Osteocyte (in vitro differentiated cells): ENCODE measurements around the gene CDKN2B. TPM values are rescaled to one million over a fixed set of nuclear protein-coding genes. Genes with fewer than 3 reads are reported as not detected.

Experiments used
- DNase-seq: peaks from one replicate; pipeline ENCODE4 v3.0.0; 2021; ENCODE audit warnings: mixed read lengths; ENCODE audit not compliant: unreplicated experiment; ENCODE audit errors: extremely low spot score
- H3K27ac Mint-ChIP-seq: one replicate; pipeline ENCODE4 v1.8.0; 2021; ENCODE audit warnings: mild to moderate bottlenecking, mixed read lengths; ENCODE audit not compliant: unreplicated experiment
- H3K27me3 Mint-ChIP-seq: one replicate; pipeline ENCODE4 v1.8.0; 2021; ENCODE audit warnings: mixed read lengths; ENCODE audit not compliant: unreplicated experiment
- H3K36me3 Mint-ChIP-seq: one replicate; pipeline ENCODE4 v1.8.0; 2021; ENCODE audit warnings: mixed read lengths; ENCODE audit not compliant: unreplicated experiment
- H3K4me1 Mint-ChIP-seq: one replicate; pipeline ENCODE4 v1.8.0; 2021; ENCODE audit warnings: mixed read lengths; ENCODE audit not compliant: unreplicated experiment
- H3K4me3 Mint-ChIP-seq: one replicate; pipeline ENCODE4 v1.8.0; 2021; ENCODE audit warnings: mild to moderate bottlenecking, moderate library complexity, mixed read lengths; ENCODE audit not compliant: unreplicated experiment
- H3K9me3 Mint-ChIP-seq: one replicate; pipeline ENCODE4 v1.8.0; 2021; ENCODE audit warnings: mixed read lengths; ENCODE audit not compliant: unreplicated experiment
- CTCF ChIP-seq: fragments of 200-600 bp; sonication (generic); IDR thresholded peaks from 2 replicates; pipeline ENCODE4 v1.5.0; 2021; ENCODE audit warnings: antibody characterized with exemption, mild to moderate bottlenecking, moderate library complexity
- total RNA-seq: library from RNA; stranded (reverse); gene quantifications from 2 replicates; pipeline ENCODE4 v1.2.1, GENCODE V29; 2021

CDKN2B gene
- total RNA-seq, 1 donor from 2014 or later: 22.9 TPM

GRCh38 chr9:21993893-21994555 is 15.1 kb downstream of the CDKN2B start, which contains the start of gene CDKN2A:
Gene CDKN2A (minus strand): TSS chr9:21994392.
- peaks cover 17% of the 10 kb centered on the region for H3K27me3 Mint-ChIP-seq
- no peak for TF ChIP-seq CTCF
- H3K4me3 Mint-ChIP-seq: peak within 1 kb of the TSS; percentile 89
- H3K4me1 Mint-ChIP-seq: peaks cover 34% of the 10 kb centered on the region
- no peak for DNase-seq
- H3K27ac Mint-ChIP-seq: peak within 1 kb of the TSS; percentile 95
- peaks cover 10% of the 10 kb centered on the region for H3K36me3 Mint-ChIP-seq
- H3K9me3 Mint-ChIP-seq: no peaks in the 10 kb centered on the region

- TF ChIP-seq CTCF: no peak
- peak overlapping the region; percentile 74 for H3K27ac Mint-ChIP-seq
- no peak for DNase-seq
- H3K9me3 Mint-ChIP-seq: no peaks in the 10 kb centered on the region
- peaks cover 34% of the 10 kb centered on the region for H3K4me1 Mint-ChIP-seq
- H3K27me3 Mint-ChIP-seq: peaks cover 26% of the 10 kb centered on the region
- peak overlapping the region; percentile 89 for H3K4me3 Mint-ChIP-seq
- peaks cover 10% of the 10 kb centered on the region for H3K36me3 Mint-ChIP-seq
Observed at GRCh38 chr9:21993007-21993406, 16.1 kb downstream of the CDKN2B start.

- Mint-ChIP-seq H3K9me3 (no peaks in the 10 kb centered on the region), H3K4me1 (peaks cover 34% of the 10 kb centered on the region), H3K4me3 (no peak overlapping the region), H3K36me3 (peaks cover 10% of the 10 kb centered on the region), H3K27me3 (peaks cover 28% of the 10 kb centered on the region), H3K27ac (no peak overlapping the region)
- no peak for TF ChIP-seq CTCF
- no peak for DNase-seq
Observed at GRCh38 chr9:21991072-21991959, 17.8 kb downstream of the CDKN2B start.

- Mint-ChIP-seq H3K4me3 (peak overlapping the region; percentile 27), H3K27ac (no peak overlapping the region), H3K9me3 (no peaks in the 10 kb centered on the region), H3K4me1 (peaks cover 29% of the 10 kb centered on the region), H3K36me3 (peaks cover 10% of the 10 kb centered on the region), H3K27me3 (peaks cover 35% of the 10 kb centered on the region)
- DNase-seq: no peak
- no peak for TF ChIP-seq CTCF
Observed at GRCh38 chr9:21989440-21990189, 19.5 kb downstream of the CDKN2B start.
